K562 (cell line): ENCODE data around the gene MYOG. TPM values are rescaled to one million over a fixed set of nuclear protein-coding genes. Genes with fewer than 3 reads are reported as not detected.

ENCODE experiments used
- ATAC-seq: fragments of 200-7000 bp; cut with Tn5 transposase; 3 replicates; pipeline ENCODE4 v1.9.1; 2020; ENCODE audit warnings: moderate library complexity
- BruUV-seq: library from RNA; stranded (reverse); fragments of 400-500 nt; replicated peaks from 2 replicates; lab custom pipeline; 2021; lab: Mats Ljungman, UMichigan
- CTCF ChIA-PET: fragments of 300-600 bp; formaldehyde crosslinking; extraction: SDS; loops from one replicate; lab custom pipeline; 2021; ENCODE audit warnings: low intra/inter-chr PET ratio; lab: Yijun Ruan, JAX
- POLR2A ChIA-PET: fragments of 300-600, 350-650 bp; sonication (Branson Sonifier 250); formaldehyde crosslinking; extraction: SDS; loops from one replicate; lab custom pipeline; 2021; ENCODE audit warnings: antibody characterized with exemption, inconsistent platforms; lab: Yijun Ruan, JAX
- DNase-seq, 4 experiments: peaks; one replicate each; pipeline versions ENCODE4 v3.0.0 to v3.0.0-alpha.2; 2011 to 2018; ENCODE audit warnings: low spot score in 3 of 4, mixed read lengths in 3 of 4; ENCODE audit errors: extremely low read depth in 1 of 4
- FAIRE-seq: peaks from 2 replicates; lab custom pipeline; 2011; peaks lifted over from hg19 to GRCh38; lab: Jason Lieb, UNC
- H2AFZ ChIP-seq: 2 replicates; pipeline ENCODE4 v1.6.0; 2011; ENCODE audit warnings: low read depth, low read length, control low read depth, inconsistent platforms
- H3K27ac ChIP-seq: fragments of 200-600 bp; 3 replicates; pipeline ENCODE4 v1.8.0; 2011; ENCODE audit warnings: low read depth, mild to moderate bottlenecking, control low read depth, inconsistent platforms, low read length, moderate library complexity, mixed read lengths; ENCODE audit errors: extremely low read depth
- H3K27me3 ChIP-seq, 2 experiments: fragments of 300-600 bp in 1 of 2; 2 replicates in 1 of 2; 3 replicates in 1 of 2; pipeline versions ENCODE4 v1.6.0 to v1.8.0; 2011; ENCODE audit warnings: inconsistent platforms in 2 of 2, low read length in 2 of 2, mild to moderate bottlenecking in 1 of 2, mixed read lengths in 1 of 2, moderate library complexity in 1 of 2; ENCODE audit not compliant: control insufficient read depth in 2 of 2, insufficient read depth in 2 of 2
- H3K36me3 ChIP-seq: fragments of 300-600 bp; 3 replicates; pipeline ENCODE4 v1.8.0; 2011; ENCODE audit warnings: mild to moderate bottlenecking, low read length, inconsistent platforms; ENCODE audit not compliant: control insufficient read depth, insufficient read depth
- H3K4me1 ChIP-seq, 2 experiments: fragments of 200-600 bp in 1 of 2; replicated peaks in 1 of 2; 2 replicates in 1 of 2; 3 replicates in 1 of 2; pipeline versions ENCODE4 v1.5.1 to v1.8.0; 2011; ENCODE audit warnings: inconsistent platforms in 2 of 2, low read length in 2 of 2, mild to moderate bottlenecking in 1 of 2, mixed read lengths in 1 of 2, moderate library complexity in 1 of 2; ENCODE audit not compliant: control insufficient read depth in 2 of 2, insufficient read depth in 2 of 2
- H3K4me2 ChIP-seq: 2 replicates; pipeline ENCODE4 v1.6.1; 2011; ENCODE audit warnings: low read length, control low read depth, inconsistent platforms, mixed read lengths; ENCODE audit not compliant: insufficient read depth
- H3K4me3 ChIP-seq: fragments of 200-600 bp; sonication (generic), shearing (Covaris generic); 2 replicates; pipeline ENCODE4 v1.5.1; 2016; ENCODE audit warnings: control low read depth, inconsistent platforms
- H3K79me2 ChIP-seq: fragments of 200-600 bp; 3 replicates; pipeline ENCODE4 v1.8.0; 2011; ENCODE audit warnings: low read length, inconsistent platforms; ENCODE audit not compliant: control insufficient read depth, insufficient read depth
- H3K9ac ChIP-seq, 2 experiments: 2 replicates each; pipeline versions ENCODE4 v1.6.0 to v1.6.1; 2011; ENCODE audit warnings: low read depth in 2 of 2, low read length in 2 of 2, control low read depth in 1 of 2, inconsistent platforms in 1 of 2, mild to moderate bottlenecking in 1 of 2, mixed read lengths in 1 of 2; ENCODE audit not compliant: insufficient read depth in 1 of 2
- H3K9me1 ChIP-seq: one replicate; pipeline ENCODE4 v1.6.0; 2011; ENCODE audit warnings: inconsistent platforms, mild to moderate bottlenecking, low read length, moderate library complexity; ENCODE audit not compliant: control insufficient read depth, insufficient read depth
- H3K9me3 ChIP-seq: replicated peaks from 2 replicates; pipeline ENCODE4 v1.5.1; 2011; ENCODE audit warnings: low read depth, low read length, inconsistent platforms; ENCODE audit not compliant: control insufficient read depth, insufficient read depth
- H4K20me1 ChIP-seq: replicated peaks from 2 replicates; pipeline ENCODE4 v1.6.1; 2011; ENCODE audit warnings: low read length, inconsistent platforms, mixed read lengths; ENCODE audit not compliant: control insufficient read depth, insufficient read depth
- CC2D1A ChIP-seq: fragments of 450-650 bp; IDR thresholded peaks from 2 replicates; pipeline ENCODE4 v1.6.1; 2017; ENCODE audit warnings: mild to moderate bottlenecking
- CTCFL ChIP-seq: IDR thresholded peaks from 2 replicates; pipeline ENCODE4 v1.6.1; 2011; ENCODE audit warnings: borderline replicate concordance, low read depth, mild to moderate bottlenecking, moderate library complexity, low read length; ENCODE audit not compliant: insufficient read depth, poor library complexity, severe bottlenecking
- FOXK1 ChIP-seq: sonication (generic); formaldehyde crosslinking; IDR thresholded peaks from 2 replicates; pipeline ENCODE4 v1.8.0; 2022; ENCODE audit warnings: missing genetic modification reagents, mild to moderate bottlenecking, borderline replicate concordance
- GABPA ChIP-seq: fragments of 200-800 bp; sonication (Bioruptor generic); conservative IDR thresholded peaks from 2 replicates; pipeline ENCODE4 v1.6.1; 2016; ENCODE audit warnings: low read depth, missing genetic modification characterization, missing compliant biosample characterization
- HMG20A ChIP-seq: fragments of 450-650 bp; formaldehyde crosslinking; conservative IDR thresholded peaks from 2 replicates; pipeline ENCODE4 v1.4.0; 2020; ENCODE audit warnings: mild to moderate bottlenecking, mixed read lengths
- HMGN3 ChIP-seq: IDR thresholded peaks from 2 replicates; pipeline ENCODE4 v1.6.1; 2011; ENCODE audit warnings: borderline replicate concordance, low read depth, mild to moderate bottlenecking, mixed read lengths, low read length; ENCODE audit not compliant: insufficient read length; ENCODE audit errors: extremely low read depth
- PRDM10 ChIP-seq: fragments of 450-650 bp; IDR thresholded peaks from 2 replicates; pipeline ENCODE4 v1.6.1; 2018; ENCODE audit not compliant: partially characterized antibody
- TFE3 ChIP-seq: fragments of 450-650 bp; formaldehyde crosslinking; IDR thresholded peaks from 2 replicates; pipeline ENCODE4 v1.4.0; 2020; ENCODE audit warnings: mild to moderate bottlenecking, mixed read lengths
- ZBTB12 ChIP-seq: fragments of 250-450 bp; sonication (Bioruptor Pico); IDR thresholded peaks from 2 replicates; pipeline ENCODE4 v1.4.0; 2020
- ZNF445 ChIP-seq: fragments of 250-450 bp; sonication (Bioruptor Pico); IDR thresholded peaks from 2 replicates; pipeline ENCODE4 v1.4.0; 2020; ENCODE audit warnings: low read depth, mild to moderate bottlenecking, moderate library complexity
- ZNF79 ChIP-seq: fragments of 250-450 bp; sonication (Bioruptor Pico); IDR thresholded peaks from 2 replicates; pipeline ENCODE4 v1.4.0; 2020; ENCODE audit warnings: low read depth, mild to moderate bottlenecking, moderate library complexity
- WGBS: fragments of 100-300 bp; shearing (Covaris generic); methylation state at CpG from one replicate; pipeline ENCODE4 v1.1.6; 2016; ENCODE audit warnings: low coverage, mixed read lengths; ENCODE audit not compliant: insufficient coverage; ENCODE audit errors: missing lambda C conversion rate; 5-methylcytosine and 5-hydroxymethylcytosine counted together
- in situ Hi-C: fragments of 300-500 bp; cut with MboI; formaldehyde crosslinking; loops from 4 replicates; pipeline ENCODE4 v1.15.0; 2018; ENCODE audit warnings: inconsistent platforms, mixed read lengths
- intact Hi-C: fragments of 100-400 bp; cut with micrococcal nuclease; formaldehyde crosslinking; loops from 2 replicates; pipeline ENCODE4 v1.14.2; 2022
- polyA plus RNA-seq, 8 experiments: library from polyadenylated mRNA; depleted of rRNA in 4 of 8; stranded (reverse) in 5 of 8; unstranded in 3 of 8; fragments of >200 nt; fragmentation: Nextera tagmentation in 2 of 8; fragmentation: Illumina TruSeq in 1 of 8; extraction: Ambion mirVana in 2 of 8; extraction: Trizol in 1 of 8; gene quantifications; 2 replicates each; pipeline versions ENCODE4 v1.2.1 to v1.2.3, GENCODE V29; 2011 to 2014; ENCODE audit warnings: inconsistent platforms in 1 of 8, missing spikeins in 1 of 8
- total RNA-seq, 7 experiments: library from RNA; depleted of rRNA in 6 of 7; stranded (reverse); fragments of >200 nt in 6 of 7; fragmentation: Illumina TruSeq in 2 of 7; extraction: Trizol in 2 of 7; gene quantifications; 2 replicates each; pipeline versions ENCODE4 v1.2.1 to v1.2.3, GENCODE V29; 2011 to 2021; ENCODE audit warnings: low replicate concordance in 1 of 7

The MYOG gene
- total and polyA plus RNA-seq, 9 of the 15 experiments (the other 6 are each of a cell fraction or from before 2014, with no cell fraction given) = not detected

- no peak for TF ChIP-seq PRDM10
- TF ChIP-seq, all 486 proteins: peak for 0
Observed at GRCh38 chr1:203073469-203073868, 12.3 kb downstream of the MYOG start (continued).

- Histone ChIP-seq H3K4me2 (no peak overlapping the region), H3K4me1 (peaks cover 0 to 10% of the 10 kb centered on the region in 2 experiments; a peak in 2 of 5 replicates), H3K27ac (no peak overlapping the region), H3K9me3 (no peaks in the 10 kb centered on the region), H3K4me3 (no peak overlapping the region), H3K9me1 (no peaks in the 10 kb centered on the region), H3K27me3 (peaks cover 36 to 73% of the 10 kb centered on the region in 2 experiments), H3K79me2 (no peaks in the 10 kb centered on the region), H4K20me1 (peaks cover 8% of the 10 kb centered on the region; the same call in 1 of the 2 replicates), H3K36me3 (no peaks in the 10 kb centered on the region), H3K9ac (no peak overlapping the region), H2AFZ (no peak overlapping the region)
- BruUV-seq = no TSS peak
- WGBS = 2% methylated on average over 3 of the region's 3 CpGs
- no peak for DNase-seq
- POLR2A ChIA-PET = interaction anchor here (1.0 to 1.4 kb wide), 5 partner anchors 9 to 44 kb away, joined by 3 to 7 read pairs (median 3); no protein-coding TSS in a partner anchor
- in situ Hi-C loops = no loop called here
- CTCF ChIA-PET = no interaction called here
- intact Hi-C loops = no loop called here
- no peak for FAIRE-seq
- no peak for ATAC-seq
- TF ChIP-seq HMG20A (CRISPR knock-in tag) (no peak), ZBTB12 (CRISPR knock-in tag) (no peak), ZNF79 (CRISPR knock-in tag) (no peak), TFE3 (no peak), CC2D1A (no peak), ZNF445 (CRISPR knock-in tag) (no peak), GABPA (no peak), FOXK1 (CRISPR knock-in tag) (no peak), HMGN3 (no peak), CTCFL (no peak)
Observed at GRCh38 chr1:203072911-203073310, 12.9 kb downstream of the MYOG start.
